ENCODE results near the gene GMCL1. TPM values are rescaled to one million over a fixed set of nuclear protein-coding genes. Genes with fewer than 3 reads are reported as not detected.
"Not testable (repeated sequence)": the region's sequence is repeated elsewhere in the genome, so short reads cannot be mapped to it uniquely, and the experiment has no call there.

GMCL1 gene
- total RNA-seq, result 6.5 and 7.2 TPM in 2 replicates

GRCh38 chr2:69829256-69830044 lies at the start of gene GMCL1:
Gene GMCL1, plus strand, starts transcription at chr2:69829660. Its CDS starts 233 bp downstream, at chr2:69829893.
- DNase-seq (ENCODE audit: low read depth in 2 of 2), result peak; percentile 87 to 96

GRCh38 chr2:69780921-69781320 lies 48.5 kb upstream of the GMCL1 start:
- DNase-seq (ENCODE audit: low read depth in 2 of 2), result no peak

- DNase-seq (ENCODE audit: low read depth in 2 of 2), result peak; percentile 37 to 70
These were observed 47.9 kb upstream of the GMCL1 start for GRCh38 chr2:69781321-69782248.

GRCh38 chr2:69784228-69784627 lies 45.2 kb upstream of the GMCL1 start:
- DNase-seq (ENCODE audit: low read depth in 2 of 2), result no peak

- no peak for DNase-seq (ENCODE audit: low read depth in 2 of 2)
These were observed 44.1 kb upstream of the GMCL1 start for GRCh38 chr2:69785358-69785757.

- DNase-seq (ENCODE audit: low read depth in 2 of 2), result no peak
These were observed 43.4 kb upstream of the GMCL1 start for GRCh38 chr2:69786052-69786560.

- no peak for DNase-seq (ENCODE audit: low read depth in 2 of 2)
These were observed 40.2 kb upstream of the GMCL1 start for GRCh38 chr2:69789175-69789721.

- DNase-seq (ENCODE audit: low read depth in 2 of 2), result no peak
These were observed 39.5 kb upstream of the GMCL1 start for GRCh38 chr2:69789772-69790600.

- no peak for DNase-seq (ENCODE audit: low read depth in 2 of 2)
These were observed 38.9 kb upstream of the GMCL1 start for GRCh38 chr2:69790601-69790959.

- DNase-seq (ENCODE audit: low read depth in 2 of 2), result no peak
These were observed 38.4 kb upstream of the GMCL1 start for GRCh38 chr2:69791045-69791444.

- no peak for DNase-seq (ENCODE audit: low read depth in 2 of 2)
These were observed 33.3 kb upstream of the GMCL1 start for GRCh38 chr2:69796174-69796573.

GRCh38 chr2:69797235-69797634 lies 32.2 kb upstream of the GMCL1 start:
- DNase-seq (ENCODE audit: low read depth in 2 of 2), result no peak

- DNase-seq (ENCODE audit: low read depth in 2 of 2), result no peak
These were observed 31.6 kb upstream of the GMCL1 start for GRCh38 chr2:69797836-69798289.

GRCh38 chr2:69798290-69798908 lies 31.1 kb upstream of the GMCL1 start:
- no peak for DNase-seq (ENCODE audit: low read depth in 2 of 2)

GRCh38 chr2:69798909-69799526 lies 30.4 kb upstream of the GMCL1 start:
- peak in 1 of 2 donors; percentile 48 for DNase-seq (ENCODE audit: low read depth in 2 of 2)

- DNase-seq (ENCODE audit: low read depth in 2 of 2), result no peak
These were observed 27.6 kb upstream of the GMCL1 start for GRCh38 chr2:69801745-69802290.

- DNase-seq (ENCODE audit: low read depth in 2 of 2), result not testable (repeated sequence)
These were observed 26.6 kb upstream of the GMCL1 start for GRCh38 chr2:69802781-69803367.

- no peak for DNase-seq (ENCODE audit: low read depth in 2 of 2)
These were observed 25.0 kb upstream of the GMCL1 start for GRCh38 chr2:69804416-69804815.

GRCh38 chr2:69805887-69806286 lies 23.6 kb upstream of the GMCL1 start:
- no peak for DNase-seq (ENCODE audit: low read depth in 2 of 2)

Measured in dermis microvascular lymphatic vessel endothelial cell (primary cell).